GM23338 (cell line): ENCODE results near the gene SERPINI2. TPM values are rescaled to one million over a fixed set of nuclear protein-coding genes. Genes with fewer than 3 reads are reported as not detected.
A peak's percentile ranks its signal among the peaks of the same experiment; 100 is the strongest.
"Not testable (repeated sequence)": the region's sequence is repeated elsewhere in the genome, so short reads cannot be mapped to it uniquely, and the experiment has no call there.

Experiments used
- ATAC-seq: fragments of 200-7000 bp; cut with Tn5 transposase; 3 replicates; pipeline ENCODE4 v1.9.1; 2020
- DNase-seq: peaks from one replicate; pipeline ENCODE4 v3.0.0-alpha.2; 2015; ENCODE audit warnings: low spot score
- H2AFZ ChIP-seq: fragments of 200-600 bp; sonication (generic); 2 replicates; pipeline ENCODE4 v1.8.0; 2016; ENCODE audit warnings: antibody characterized with exemption, mild to moderate bottlenecking, moderate library complexity
- H3F3A ChIP-seq: fragments of 200-600 bp; sonication (generic); replicated peaks from 2 replicates; pipeline ENCODE4 v1.8.0; 2017; ENCODE audit warnings: antibody characterized with exemption, mixed run types, low read depth
- H3K27ac ChIP-seq: fragments of 200-600 bp; sonication (generic); 2 replicates; pipeline ENCODE4 v1.6.1; 2016; ENCODE audit warnings: low read depth
- H3K27me3 ChIP-seq: fragments of 200-600 bp; sonication (generic); 2 replicates; pipeline ENCODE4 v1.8.0; 2016; ENCODE audit warnings: mild to moderate bottlenecking, mixed run types, moderate library complexity; ENCODE audit not compliant: insufficient read depth
- H3K36me3 ChIP-seq: fragments of 200-600 bp; sonication (generic); 2 replicates; pipeline ENCODE4 v1.8.0; 2016; ENCODE audit warnings: mild to moderate bottlenecking; ENCODE audit not compliant: insufficient read depth
- H3K4me1 ChIP-seq: fragments of 200-600 bp; sonication (generic); 2 replicates; pipeline ENCODE4 v1.8.0; 2016; ENCODE audit warnings: mild to moderate bottlenecking, moderate library complexity; ENCODE audit not compliant: insufficient read depth
- H3K4me2 ChIP-seq: fragments of 200-600 bp; sonication (generic); 2 replicates; pipeline ENCODE4 v1.7.1; 2017; ENCODE audit warnings: mixed run types
- H3K4me3 ChIP-seq: fragments of 200-600 bp; sonication (generic); 2 replicates; pipeline ENCODE4 v1.6.1; 2016; ENCODE audit warnings: mixed run types
- H3K79me2 ChIP-seq: fragments of 200-600 bp; sonication (generic); replicated peaks from 2 replicates; pipeline ENCODE4 v1.8.0; 2017; ENCODE audit warnings: mild to moderate bottlenecking; ENCODE audit not compliant: insufficient read depth
- H3K9me2 ChIP-seq: fragments of 200-600 bp; sonication (generic); 2 replicates; pipeline ENCODE4 v1.8.0; 2017; ENCODE audit not compliant: insufficient read depth
- H4K20me1 ChIP-seq: fragments of 200-600 bp; sonication (generic); replicated peaks from 2 replicates; pipeline ENCODE4 v1.8.0; 2017; ENCODE audit warnings: mild to moderate bottlenecking; ENCODE audit not compliant: insufficient read depth
- H3K27ac Mint-ChIP-seq: 2 replicates; pipeline ENCODE4 v1.8.0; 2020; ENCODE audit warnings: inconsistent platforms, mild to moderate bottlenecking, moderate library complexity, mixed read lengths
- H3K27me3 Mint-ChIP-seq: 3 replicates; pipeline ENCODE4 v1.8.0; 2022; ENCODE audit warnings: low read depth, mild to moderate bottlenecking, moderate library complexity, mixed read lengths, inconsistent platforms; ENCODE audit not compliant: insufficient read depth, poor library complexity
- H3K36me3 Mint-ChIP-seq: 3 replicates; pipeline ENCODE4 v1.8.0; 2021; ENCODE audit warnings: low read depth, mild to moderate bottlenecking, inconsistent platforms, moderate library complexity, mixed read lengths
- H3K4me1 Mint-ChIP-seq: 3 replicates; pipeline ENCODE4 v1.8.0; 2020; ENCODE audit warnings: mild to moderate bottlenecking, inconsistent platforms, mixed read lengths
- H3K4me3 Mint-ChIP-seq: 3 replicates; pipeline ENCODE4 v1.8.0; 2021; ENCODE audit warnings: moderate library complexity, mild to moderate bottlenecking, inconsistent platforms, mixed read lengths
- H3K9me3 Mint-ChIP-seq: 3 replicates; pipeline ENCODE4 v1.8.0; 2020; ENCODE audit warnings: moderate library complexity, mild to moderate bottlenecking, inconsistent platforms, mixed read lengths
- EZH2 ChIP-seq: fragments of 200-600 bp; sonication (generic); IDR thresholded peaks from one replicate; pipeline ENCODE4 v1.8.0; 2017; ENCODE audit warnings: antibody characterized with exemption, mild to moderate bottlenecking, low read depth; ENCODE audit not compliant: unreplicated experiment
- EZH2phosphoT487 ChIP-seq: fragments of 200-600 bp; sonication (generic); IDR thresholded peaks from one replicate; pipeline ENCODE4 v1.8.1; 2018; ENCODE audit warnings: antibody characterized with exemption; ENCODE audit not compliant: unreplicated experiment
- NANOG ChIP-seq: IDR thresholded peaks from 2 replicates; pipeline ENCODE4 v1.6.1; 2016; ENCODE audit warnings: antibody characterized with exemption, borderline replicate concordance
- POLR2AphosphoS5 ChIP-seq: IDR thresholded peaks from 2 replicates; pipeline ENCODE4 v1.6.1; 2016; ENCODE audit warnings: antibody characterized with exemption, low read depth
- STAT1 ChIP-seq: IDR thresholded peaks from one replicate; pipeline ENCODE4 v1.6.1; 2016; ENCODE audit warnings: antibody characterized with exemption; ENCODE audit not compliant: unreplicated experiment
- ZNF331 ChIP-seq: fragments of 250-450 bp; sonication (Bioruptor Pico); IDR thresholded peaks from 2 replicates; pipeline ENCODE4 v1.5.0; 2020; ENCODE audit warnings: low read depth, mild to moderate bottlenecking, moderate library complexity
- polyA plus RNA-seq: library from polyadenylated mRNA; unstranded; fragments of >200 nt; fragmentation: Nextera tagmentation; extraction: Ambion mirVana; gene quantifications from 2 replicates; pipeline ENCODE4 v1.2.1, GENCODE V29; 2016
- total RNA-seq: library from RNA; depleted of rRNA; stranded (reverse); fragments of >200 nt; shearing (Covaris generic); gene quantifications from 2 replicates; pipeline ENCODE4 v1.2.3, GENCODE V29; 2014
- TF ChIP-seq, protein P1 (sequence below), 2 experiments: fragments of 200-600 bp in 1 of 2; sonication (generic) in 1 of 2; conservative IDR thresholded peaks; 2 replicates each; pipeline versions ENCODE4 v1.5.1 to v1.6.1; 2016 to 2017; ENCODE audit warnings: antibody characterized with exemption in 2 of 2, low read depth in 2 of 2, mild to moderate bottlenecking in 2 of 2, moderate library complexity in 1 of 2

The SERPINI2 gene
- total and polyA plus RNA-seq, 2 experiments from 2014 or later = 0.68 to 2.5 TPM

DNA sequence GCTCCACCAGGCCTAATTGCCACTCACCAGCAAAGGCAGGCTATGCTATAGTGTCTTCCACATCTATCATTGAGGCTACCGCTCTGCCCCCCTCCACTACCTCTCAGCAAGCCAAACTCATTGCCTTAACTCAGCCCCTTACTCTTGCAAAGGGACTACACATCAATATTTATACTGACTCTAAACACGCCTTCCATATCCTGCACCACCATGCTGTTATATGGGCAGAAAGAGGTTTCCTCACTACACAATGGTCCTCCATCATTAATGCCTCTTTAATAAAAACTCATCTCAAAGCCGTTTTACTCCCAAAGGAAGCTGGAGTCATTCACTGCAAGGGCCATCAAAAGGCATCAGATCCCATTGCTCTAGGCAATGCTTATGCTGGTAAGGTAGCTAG lies 46.9 kb downstream of the SERPINI2 start:
- H3K27me3 Mint-ChIP-seq, H3K4me3 Mint-ChIP-seq, H4K20me1 ChIP-seq, ATAC-seq, H3K36me3 Mint-ChIP-seq, H3K4me2 ChIP-seq, H3K79me2 ChIP-seq, H3K27me3 ChIP-seq, H3K27ac Mint-ChIP-seq, DNase-seq, H2AFZ ChIP-seq, H3K4me3 ChIP-seq, H3K4me1 ChIP-seq, H3K9me3 Mint-ChIP-seq, H3K36me3 ChIP-seq, H3K4me1 Mint-ChIP-seq, H3K9me2 ChIP-seq, H3F3A ChIP-seq, H3K27ac ChIP-seq: not testable (repeated sequence)

DNA sequence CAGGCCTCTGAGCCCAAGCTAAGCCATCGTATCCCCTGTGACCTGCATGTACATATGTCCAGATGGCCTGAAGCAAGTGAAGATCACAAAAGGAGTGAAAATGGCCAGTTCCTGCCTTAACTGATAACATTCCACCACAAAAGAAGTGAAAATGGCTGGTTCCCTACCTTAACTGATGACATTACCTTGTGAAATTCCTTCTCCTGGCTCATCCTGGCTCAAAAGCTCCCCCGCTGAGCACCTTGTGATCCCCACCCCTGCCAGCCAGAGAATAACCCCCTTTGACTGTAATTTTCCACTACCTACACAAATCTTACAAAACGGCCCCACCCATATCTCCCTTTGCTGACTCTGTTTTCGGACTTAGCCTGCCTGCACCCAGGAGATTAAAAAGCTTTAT lies 51.4 kb downstream of the SERPINI2 start:
- H3K36me3 ChIP-seq, ATAC-seq, H3K36me3 Mint-ChIP-seq, H3K4me1 Mint-ChIP-seq, H3K27me3 ChIP-seq, H3K4me3 Mint-ChIP-seq, H3F3A ChIP-seq, H3K27ac ChIP-seq, DNase-seq, H3K27me3 Mint-ChIP-seq, H4K20me1 ChIP-seq, H3K27ac Mint-ChIP-seq, H3K9me3 Mint-ChIP-seq, H3K4me2 ChIP-seq, H3K4me1 ChIP-seq, H3K4me3 ChIP-seq, H3K79me2 ChIP-seq: not testable (repeated sequence)
- Histone ChIP-seq H3K9me2 (peaks cover 12% of the 10 kb centered on the region), H2AFZ (peak overlapping the region; percentile 69; the same call in 1 of the 2 replicates)

DNA sequence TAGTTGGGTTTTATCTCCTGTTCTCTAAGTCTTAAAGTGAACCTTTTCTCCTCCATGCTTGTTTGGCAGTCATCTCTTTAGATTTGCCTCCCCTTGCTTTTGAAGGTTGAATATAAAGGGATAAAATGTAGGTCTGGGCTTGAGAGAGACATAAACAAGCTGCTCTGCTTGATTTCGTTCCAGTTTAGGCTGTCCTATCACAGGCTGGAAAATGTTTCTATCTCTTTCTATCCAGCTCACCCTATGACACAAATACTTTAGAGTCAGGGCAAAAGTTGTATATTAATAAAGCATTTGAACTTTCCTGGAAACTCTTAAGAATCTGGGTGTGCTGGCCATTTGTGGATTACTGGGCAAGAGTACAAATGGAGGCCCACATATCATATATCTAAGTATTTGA lies 64.2 kb downstream of the SERPINI2 start:
- H3K27ac Mint-ChIP-seq = no peak overlapping the region

More for the DNA sequence above, 64.2 kb downstream of the SERPINI2 start:
- DNase-seq = no peak
- Histone ChIP-seq H3K4me1 (no peaks in the 10 kb centered on the region), H3K4me2 (no peak overlapping the region), H3K9me2 (no peaks in the 10 kb centered on the region), H3K4me3 (no peak overlapping the region), H3F3A (no peaks in the 10 kb centered on the region), H3K27me3 (no peaks in the 10 kb centered on the region), H2AFZ (no peak overlapping the region; the same call in 1 of the 2 replicates), H3K27ac (no peak overlapping the region), H3K36me3 (no peaks in the 10 kb centered on the region), H4K20me1 (no peaks in the 10 kb centered on the region), H3K79me2 (no peaks in the 10 kb centered on the region)
- no peaks in the 10 kb centered on the region for H3K9me3 Mint-ChIP-seq
- H3K36me3 Mint-ChIP-seq = no peaks in the 10 kb centered on the region
- ATAC-seq = no peak
- peaks cover 7% of the 10 kb centered on the region; the same call in 2 of the 3 replicates for H3K4me1 Mint-ChIP-seq
- H3K27me3 Mint-ChIP-seq = no peaks in the 10 kb centered on the region
- TF ChIP-seq STAT1 (no peak), NANOG (no peak), EZH2phosphoT487 (no peak), POLR2AphosphoS5 (no peak), ZNF331 (CRISPR knock-in tag) (no peak), EZH2 (no peak)
- TF ChIP-seq, protein P1, sequence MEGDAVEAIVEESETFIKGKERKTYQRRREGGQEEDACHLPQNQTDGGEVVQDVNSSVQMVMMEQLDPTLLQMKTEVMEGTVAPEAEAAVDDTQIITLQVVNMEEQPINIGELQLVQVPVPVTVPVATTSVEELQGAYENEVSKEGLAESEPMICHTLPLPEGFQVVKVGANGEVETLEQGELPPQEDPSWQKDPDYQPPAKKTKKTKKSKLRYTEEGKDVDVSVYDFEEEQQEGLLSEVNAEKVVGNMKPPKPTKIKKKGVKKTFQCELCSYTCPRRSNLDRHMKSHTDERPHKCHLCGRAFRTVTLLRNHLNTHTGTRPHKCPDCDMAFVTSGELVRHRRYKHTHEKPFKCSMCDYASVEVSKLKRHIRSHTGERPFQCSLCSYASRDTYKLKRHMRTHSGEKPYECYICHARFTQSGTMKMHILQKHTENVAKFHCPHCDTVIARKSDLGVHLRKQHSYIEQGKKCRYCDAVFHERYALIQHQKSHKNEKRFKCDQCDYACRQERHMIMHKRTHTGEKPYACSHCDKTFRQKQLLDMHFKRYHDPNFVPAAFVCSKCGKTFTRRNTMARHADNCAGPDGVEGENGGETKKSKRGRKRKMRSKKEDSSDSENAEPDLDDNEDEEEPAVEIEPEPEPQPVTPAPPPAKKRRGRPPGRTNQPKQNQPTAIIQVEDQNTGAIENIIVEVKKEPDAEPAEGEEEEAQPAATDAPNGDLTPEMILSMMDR (conservative IDR thresholded peaks at IDR 0.05; ENCODE audit: low read depth in 2 of 2) = no peak
- no peak overlapping the region for H3K4me3 Mint-ChIP-seq
